ENCODE data around the gene TTI1. TPM values are rescaled to one million over a fixed set of nuclear protein-coding genes. Genes with fewer than 3 reads are reported as not detected.

TTI1 gene
- total RNA-seq, 2 experiments from 2014 or later, result 10.6 to 11.4 TPM

DNA sequence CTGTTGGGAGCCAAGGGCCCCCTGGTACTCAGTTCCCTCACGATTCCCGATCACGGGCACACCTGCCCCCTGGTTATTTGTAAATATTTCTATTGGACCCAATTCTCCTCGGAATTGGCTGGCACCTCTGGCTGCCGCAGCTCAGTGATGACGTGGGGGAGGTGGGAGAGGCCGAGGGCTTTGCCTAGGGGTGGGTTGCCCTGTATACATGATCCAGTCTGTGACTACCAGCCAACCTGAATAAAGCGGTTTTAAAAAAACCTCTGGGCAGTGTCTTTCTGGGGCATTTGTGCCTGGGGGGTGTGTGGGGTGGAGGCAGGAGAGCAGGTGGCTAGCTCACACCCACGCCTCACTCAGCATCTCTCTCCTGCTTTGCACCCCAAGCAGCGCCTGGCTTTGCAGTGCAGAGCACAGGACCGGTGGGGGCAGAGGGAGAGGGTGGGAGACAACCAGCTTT lies 88.1 kb downstream of the TTI1 start:
- H3K4me3 Mint-ChIP-seq, result no peak overlapping the region
- ATAC-seq (ENCODE audit: poor library complexity) (no peak), DNase-seq (no peak)
- H3K27me3 Mint-ChIP-seq, result peaks cover 5% of the 10 kb centered on the region
- H3K36me3 Mint-ChIP-seq (ENCODE audit: low read depth), result no peaks in the 10 kb centered on the region
- H3K27ac Mint-ChIP-seq, result no peak overlapping the region
- CTCF ChIA-PET, result no interaction called here
- H3K9me3 Mint-ChIP-seq, result peaks cover 4% of the 10 kb centered on the region
- POLR2A ChIA-PET, result no interaction called here
- TF ChIP-seq, protein P1, sequence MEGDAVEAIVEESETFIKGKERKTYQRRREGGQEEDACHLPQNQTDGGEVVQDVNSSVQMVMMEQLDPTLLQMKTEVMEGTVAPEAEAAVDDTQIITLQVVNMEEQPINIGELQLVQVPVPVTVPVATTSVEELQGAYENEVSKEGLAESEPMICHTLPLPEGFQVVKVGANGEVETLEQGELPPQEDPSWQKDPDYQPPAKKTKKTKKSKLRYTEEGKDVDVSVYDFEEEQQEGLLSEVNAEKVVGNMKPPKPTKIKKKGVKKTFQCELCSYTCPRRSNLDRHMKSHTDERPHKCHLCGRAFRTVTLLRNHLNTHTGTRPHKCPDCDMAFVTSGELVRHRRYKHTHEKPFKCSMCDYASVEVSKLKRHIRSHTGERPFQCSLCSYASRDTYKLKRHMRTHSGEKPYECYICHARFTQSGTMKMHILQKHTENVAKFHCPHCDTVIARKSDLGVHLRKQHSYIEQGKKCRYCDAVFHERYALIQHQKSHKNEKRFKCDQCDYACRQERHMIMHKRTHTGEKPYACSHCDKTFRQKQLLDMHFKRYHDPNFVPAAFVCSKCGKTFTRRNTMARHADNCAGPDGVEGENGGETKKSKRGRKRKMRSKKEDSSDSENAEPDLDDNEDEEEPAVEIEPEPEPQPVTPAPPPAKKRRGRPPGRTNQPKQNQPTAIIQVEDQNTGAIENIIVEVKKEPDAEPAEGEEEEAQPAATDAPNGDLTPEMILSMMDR (IDR thresholded peaks at IDR 0.05), result no peak
- H3K27ac ChIP-seq (ENCODE audit: low read depth in 1 of 2, low read length in 2 of 2), result no peak overlapping the region
- no peaks in the 10 kb centered on the region for H3K4me1 ChIP-seq (ENCODE audit: insufficient read depth, low read length)
- H3K4me3 ChIP-seq (ENCODE audit: low read length), result no peak overlapping the region
- H3K27me3 ChIP-seq (ENCODE audit: control insufficient read depth in 1 of 2, insufficient read depth in 2 of 2, low read length in 2 of 2), result peaks cover 0 to 2% of the 10 kb centered on the region in 2 experiments
- H3K36me3 ChIP-seq (ENCODE audit: insufficient read depth, low read length), result no peaks in the 10 kb centered on the region
- no peaks in the 10 kb centered on the region for H3K4me1 Mint-ChIP-seq (ENCODE audit: low read depth)
- intact Hi-C loops (cut with DNase I, micrococcal nuclease), result no loop called here
- H3K9me3 ChIP-seq (ENCODE audit: control insufficient read depth in 1 of 2, insufficient read depth in 1 of 2, low read length in 2 of 2), result peaks cover 0 to 8% of the 10 kb centered on the region in 2 experiments

DNA sequence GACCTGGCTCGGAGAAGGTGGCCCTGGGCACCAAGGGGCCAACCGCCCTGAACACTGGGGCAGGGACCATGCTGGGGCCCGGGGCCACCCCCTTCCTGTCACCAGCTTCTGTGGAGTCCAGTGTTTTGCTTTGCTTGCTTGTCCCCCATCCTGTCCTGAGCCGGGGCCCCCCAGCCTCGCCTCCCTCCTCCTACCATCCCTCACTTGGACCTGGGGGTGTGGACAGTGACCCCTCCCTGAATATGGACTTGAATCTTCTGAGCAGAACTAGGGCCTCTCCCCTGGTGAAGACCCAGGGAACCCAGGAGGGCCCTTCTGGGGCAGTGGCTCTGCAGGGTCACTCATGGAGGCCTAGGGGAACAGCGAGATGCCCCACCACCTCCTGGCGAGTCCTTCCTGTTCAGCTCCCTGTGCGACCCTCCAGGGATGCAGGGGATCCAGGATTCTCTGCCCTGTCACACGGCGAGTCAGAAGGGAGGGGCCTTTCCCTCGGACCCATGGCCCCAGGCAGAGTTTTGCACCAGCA lies 88.7 kb downstream of the TTI1 start:
- ATAC-seq (ENCODE audit: poor library complexity), result no peak
- Mint-ChIP-seq H3K4me1 (ENCODE audit: low read depth) (no peaks in the 10 kb centered on the region), H3K27me3 (peaks cover 5% of the 10 kb centered on the region), H3K4me3 (no peak overlapping the region), H3K9me3 (peaks cover 4% of the 10 kb centered on the region), H3K36me3 (ENCODE audit: low read depth) (no peaks in the 10 kb centered on the region), H3K27ac (no peak overlapping the region)
- TF ChIP-seq, protein P1 (IDR thresholded peaks at IDR 0.05), result no peak
- Histone ChIP-seq H3K4me1 (ENCODE audit: insufficient read depth, low read length) (no peaks in the 10 kb centered on the region), H3K27me3 (ENCODE audit: control insufficient read depth in 1 of 2, insufficient read depth in 2 of 2, low read length in 2 of 2) (peaks cover 0 to 2% of the 10 kb centered on the region in 2 experiments), H3K4me3 (ENCODE audit: low read length) (no peak overlapping the region), H3K27ac (ENCODE audit: low read depth in 1 of 2, low read length in 2 of 2) (no peak overlapping the region), H3K36me3 (ENCODE audit: insufficient read depth, low read length) (no peaks in the 10 kb centered on the region), H3K9me3 (ENCODE audit: control insufficient read depth in 1 of 2, insufficient read depth in 1 of 2, low read length in 2 of 2) (peaks cover 0 to 8% of the 10 kb centered on the region in 2 experiments)
- ChIA-PET POLR2A (no interaction called here), CTCF (no interaction called here)
- no peak for DNase-seq
- intact Hi-C loops (cut with DNase I, micrococcal nuclease), result no loop called here

DNA sequence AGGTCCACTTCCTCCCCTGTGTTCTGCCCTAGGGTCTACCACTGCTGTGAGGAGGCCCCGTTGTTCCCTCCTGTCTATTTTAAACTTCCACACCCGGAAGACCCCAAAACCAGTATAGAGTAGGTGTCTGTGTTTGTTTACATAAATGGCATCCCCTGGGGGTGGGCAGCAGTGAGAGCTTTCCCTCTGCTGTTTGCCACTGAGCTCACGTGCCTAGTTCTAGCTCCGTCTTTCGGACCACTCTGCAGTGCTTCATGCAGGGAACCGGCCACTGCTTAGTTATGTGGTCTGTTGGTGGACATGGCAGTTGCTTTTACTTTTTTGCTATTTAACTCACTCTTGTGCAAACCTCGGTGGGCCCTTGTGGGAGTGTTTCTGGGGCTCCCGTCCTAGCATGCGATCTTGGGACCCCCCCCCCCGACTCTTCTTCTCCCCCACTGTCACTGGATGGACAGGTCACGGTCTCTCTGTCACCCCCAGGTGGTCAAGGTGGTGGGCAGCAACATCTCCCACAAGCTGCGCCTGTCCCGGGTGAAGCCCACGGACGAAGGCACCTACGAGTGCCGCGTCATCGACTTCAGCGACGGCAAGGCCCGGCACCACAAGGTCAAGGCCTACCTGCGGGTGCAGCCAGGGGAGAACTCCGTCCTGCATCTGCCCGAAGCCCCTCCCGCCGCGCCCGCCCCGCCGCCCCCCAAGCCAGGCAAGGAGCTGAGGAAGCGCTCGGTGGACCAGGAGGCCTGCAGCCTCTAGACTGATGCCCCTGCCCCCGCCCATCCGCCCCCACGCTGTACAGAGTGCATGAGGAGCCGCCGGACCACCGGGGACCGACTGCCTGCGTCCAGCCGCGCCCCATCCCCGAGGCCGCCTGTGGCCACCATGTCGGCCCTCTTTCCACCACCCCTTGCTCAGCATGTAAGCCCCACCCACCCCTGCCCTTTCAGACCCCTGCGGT lies 89.5 kb downstream of the TTI1 start:
- no peak for ATAC-seq (ENCODE audit: poor library complexity)
- TF ChIP-seq, protein P1 (IDR thresholded peaks at IDR 0.05), result no peak
- H3K36me3 Mint-ChIP-seq (ENCODE audit: low read depth), result no peaks in the 10 kb centered on the region
- peaks cover 5% of the 10 kb centered on the region for H3K27me3 Mint-ChIP-seq
- H3K9me3 ChIP-seq (ENCODE audit: control insufficient read depth in 1 of 2, insufficient read depth in 1 of 2, low read length in 2 of 2), result peaks cover 0 to 8% of the 10 kb centered on the region in 2 experiments
- intact Hi-C loops (cut with DNase I, micrococcal nuclease), result no loop called here
- H3K4me1 ChIP-seq (ENCODE audit: insufficient read depth, low read length), result no peaks in the 10 kb centered on the region
- peaks cover 2% of the 10 kb centered on the region for H3K9me3 Mint-ChIP-seq
- H3K4me1 Mint-ChIP-seq (ENCODE audit: low read depth), result no peaks in the 10 kb centered on the region
- H3K27me3 ChIP-seq (ENCODE audit: control insufficient read depth in 1 of 2, insufficient read depth in 2 of 2, low read length in 2 of 2), result peaks cover 0 to 2% of the 10 kb centered on the region in 2 experiments
- H3K27ac Mint-ChIP-seq, result no peak overlapping the region
- H3K4me3 ChIP-seq (ENCODE audit: low read length), result no peak overlapping the region
- no peaks in the 10 kb centered on the region for H3K36me3 ChIP-seq (ENCODE audit: insufficient read depth, low read length)
- ChIA-PET CTCF (no interaction called here), POLR2A (no interaction called here)
- H3K4me3 Mint-ChIP-seq, result no peak overlapping the region
- H3K27ac ChIP-seq (ENCODE audit: low read depth in 1 of 2, low read length in 2 of 2), result no peak overlapping the region
- DNase-seq, result no peak
